Measurements from ENCODE around the gene PPM1J. TPM values are rescaled to one million over a fixed set of nuclear protein-coding genes. Genes with fewer than 3 reads are reported as not detected.

The PPM1J gene
- total and polyA plus RNA-seq, 2 of the 8 experiments (the other 6 are each of a cell fraction or from before 2014, with no cell fraction given): 19.4 to 31.6 TPM

GRCh38 chr1:112678605-112679004, 36.5 kb downstream of the PPM1J start:
- H3K4ac ChIP-seq (replicated peaks; ENCODE audit: insufficient read length, low read depth, low read length): no peak overlapping the region
- H3K14ac ChIP-seq (ENCODE audit: insufficient read length): no peak overlapping the region
- no peak overlapping the region for H2AK5ac ChIP-seq (ENCODE audit: low read depth, low read length)
- no peak overlapping the region for H3K4me3 ChIP-seq (ENCODE audit: extremely low read depth in 1 of 4, insufficient read depth in 2 of 4, low read depth in 3 of 4, low read length in 4 of 4)
- no peak overlapping the region for H2BK15ac ChIP-seq (ENCODE audit: low read length)
- peaks cover 0 to 44% of the 10 kb centered on the region in 2 experiments; a peak in 3 of 4 replicates for H3K79me2 ChIP-seq (ENCODE audit: control insufficient read depth in 1 of 2, insufficient read depth in 2 of 2, low read length in 2 of 2)
- H2AFZ ChIP-seq (ENCODE audit: low read length): no peak overlapping the region
- H2BK12ac ChIP-seq (ENCODE audit: low read depth, low read length): no peak overlapping the region
- peaks cover 0 to 2% (median 0%) of the 10 kb centered on the region in 4 experiments; a peak in 2 of 7 replicates for H3K27me3 ChIP-seq (replicated peaks in 1 of 4; ENCODE audit: control insufficient read depth in 3 of 4, extremely low read depth in 1 of 4, insufficient read depth in 3 of 4, low read length in 3 of 4)
- no peak overlapping the region for H2BK20ac ChIP-seq (ENCODE audit: low read length)
- H3K36me3 ChIP-seq (ENCODE audit: control insufficient read depth in 2 of 4, insufficient read depth in 4 of 4, low read length in 3 of 4): no peaks in the 10 kb centered on the region
- no peak overlapping the region for H3K27ac ChIP-seq (ENCODE audit: low read depth, low read length)
- H3K56ac ChIP-seq (replicated peaks; ENCODE audit: insufficient read length, low read depth, low read length): no peak overlapping the region
- H3K18ac ChIP-seq (ENCODE audit: extremely low read depth, low read length): no peak overlapping the region
- ChIA-PET POLR2A (ENCODE audit: partially characterized antibody) (interaction anchor here (1.2 to 1.6 kb wide), 2 partner anchors 22 to 27 kb away, joined by 4 to 5 read pairs; no protein-coding TSS in a partner anchor), CTCF (ENCODE audit: partially characterized antibody) (interaction anchor here (1.1 kb wide), 1 partner anchor 15 kb away, joined by 3 read pairs; no protein-coding TSS in a partner anchor)
- peaks cover 0 to 5% (median 5%) of the 10 kb centered on the region in 4 experiments; a peak in 3 of 7 replicates for H3K4me1 ChIP-seq (replicated peaks in 1 of 4; ENCODE audit: control insufficient read depth in 3 of 4, insufficient read depth in 4 of 4, low read length in 3 of 4)
- 86% methylated on average over 3 of the region's 3 CpGs; no CpG with 5 or more reads in 1 of the 2 experiments for WGBS, 2 experiments (ENCODE audit: extremely low coverage in 1 of 2, insufficient coverage in 1 of 2, insufficient read length in 1 of 2, insufficient replicate concordance in 2 of 2, low coverage in 1 of 2, low lambda C conversion rate in 2 of 2, missing lambda C conversion rate in 1 of 2)
- no peaks in the 10 kb centered on the region for H3K9me3 ChIP-seq (ENCODE audit: insufficient read depth in 2 of 2, low read depth in 1 of 2, low read length in 1 of 2)
- no peak for DNase-seq (ENCODE audit: low read depth in 1 of 2, low spot score in 2 of 2)
- no peak for FAIRE-seq
- TF ChIP-seq POLR2AphosphoS5 (IDR thresholded peaks at IDR 0.05; ENCODE audit: low read depth, low read length) (no peak), BACH1 (IDR thresholded peaks at IDR 0.05; ENCODE audit: low read length) (no peak), TAF1 (IDR thresholded peaks at IDR 0.05; ENCODE audit: low read depth, low read length) (no peak), TBP (IDR thresholded peaks at IDR 0.05; ENCODE audit: low read depth, low read length) (no peak), YY1 (IDR thresholded peaks at IDR 0.05; ENCODE audit: low read depth, low read length) (no peak), ASH2L (IDR thresholded peaks at IDR 0.05; ENCODE audit: low read length) (no peak), KDM5A (IDR thresholded peaks at IDR 0.05; ENCODE audit: low read length) (no peak)
- H4K91ac ChIP-seq (replicated peaks; ENCODE audit: insufficient read length, low read length): no peak overlapping the region
- no peak overlapping the region for H3K4me2 ChIP-seq (ENCODE audit: insufficient read depth in 1 of 2, low read depth in 2 of 2, low read length in 2 of 2)
- peaks cover 0 to 5% of the 10 kb centered on the region in 2 experiments for H4K20me1 ChIP-seq (replicated peaks in 1 of 2; ENCODE audit: control insufficient read depth in 1 of 2, insufficient read depth in 2 of 2, low read length in 2 of 2)
- no peak overlapping the region for H3K23ac ChIP-seq (ENCODE audit: insufficient read length)
- no peaks in the 10 kb centered on the region; the same call in 1 of the 2 replicates for H3K79me1 ChIP-seq (ENCODE audit: low read depth, low read length)
- H2BK120ac ChIP-seq (replicated peaks; ENCODE audit: low read depth, low read length): no peak overlapping the region
- no peak overlapping the region for H4K8ac ChIP-seq (ENCODE audit: extremely low read depth, insufficient read depth, low read length)
- no peak overlapping the region for H4K5ac ChIP-seq (ENCODE audit: insufficient read length, low read depth, low read length)
- no peak overlapping the region for H2BK5ac ChIP-seq (ENCODE audit: low read depth, low read length)
- no peak overlapping the region for H3K9ac ChIP-seq (replicated peaks in 1 of 4; ENCODE audit: extremely low read depth in 1 of 4, low read depth in 3 of 4, low read length in 3 of 4)
- H3K23me2 ChIP-seq (ENCODE audit: low read depth, low read length): peaks cover 10% of the 10 kb centered on the region; the same call in 1 of the 2 replicates

Data from H1 (cell line).